ENCODE measurements around the gene LHPP.

LHPP gene

GRCh38 chr10:124648738-124649137, 187.1 kb downstream of the LHPP start:
- peak; percentile 75 for DNase-seq

GRCh38 chr10:124649214-124649613, 187.6 kb downstream of the LHPP start:
- no peak for DNase-seq

- DNase-seq = no peak
Observed at GRCh38 chr10:124650263-124650662, 188.6 kb downstream of the LHPP start.

GRCh38 chr10:124650820-124651401, 189.3 kb downstream of the LHPP start:
- no peak for DNase-seq

- no peak for DNase-seq
Observed at GRCh38 chr10:124651402-124651891, 189.8 kb downstream of the LHPP start.

- no peak for DNase-seq
Observed at GRCh38 chr10:124652200-124652599, 190.6 kb downstream of the LHPP start.

- DNase-seq = no peak
Observed at GRCh38 chr10:124652701-124653100, 191.1 kb downstream of the LHPP start.

- no peak for DNase-seq
Observed at GRCh38 chr10:124653311-124653710, 191.7 kb downstream of the LHPP start.

- peak; percentile 84 for DNase-seq
Observed at GRCh38 chr10:124653811-124654651, 192.4 kb downstream of the LHPP start.

- peak; percentile 36 for DNase-seq
Observed at GRCh38 chr10:124654686-124655085, 193.1 kb downstream of the LHPP start.

- DNase-seq = no peak
Observed at GRCh38 chr10:124655191-124656112, 193.8 kb downstream of the LHPP start.

- DNase-seq = no peak
Observed at GRCh38 chr10:124656113-124656490, 194.5 kb downstream of the LHPP start.

GRCh38 chr10:124656541-124656940, 194.9 kb downstream of the LHPP start:
- no peak for DNase-seq

GRCh38 chr10:124657806-124658205, 196.2 kb downstream of the LHPP start:
- no peak for DNase-seq

GRCh38 chr10:124658591-124659242, 197.1 kb downstream of the LHPP start:
- no peak for DNase-seq

- no peak for DNase-seq
Observed at GRCh38 chr10:124659380-124659779, 197.8 kb downstream of the LHPP start.

- DNase-seq = no peak
Observed at GRCh38 chr10:124660404-124661125, 198.9 kb downstream of the LHPP start.

- DNase-seq = no peak
Observed at GRCh38 chr10:124661660-124662180, 200.1 kb downstream of the LHPP start.

- DNase-seq = no peak
Observed at GRCh38 chr10:124663228-124663627, 201.6 kb downstream of the LHPP start.

All from NCI-H69 (cell line).